Coronary artery (tissue), 2 donors: ENCODE results near the gene HMCN2.

Source experiments
- DNase-seq: peaks from one replicate; pipeline ENCODE4 v3.0.0-alpha.2; 2017; ENCODE audit warnings: low spot score
- H3K27ac ChIP-seq, 2 donors: fragments of 200-600 bp; sonication (generic); one replicate each; pipeline ENCODE4 v1.5.1; 2016 to 2019
- H3K4me3 ChIP-seq: fragments of 200-600 bp; sonication (generic); 2 replicates; pipeline ENCODE4 v1.5.1; 2016; ENCODE audit warnings: mild to moderate bottlenecking, moderate library complexity
- TF ChIP-seq, protein P1 (sequence below): fragments of 200-600 bp; sonication (generic); IDR thresholded peaks from one replicate; pipeline ENCODE4 v1.5.1; 2019; ENCODE audit warnings: antibody characterized with exemption

Gene HMCN2

DNA sequence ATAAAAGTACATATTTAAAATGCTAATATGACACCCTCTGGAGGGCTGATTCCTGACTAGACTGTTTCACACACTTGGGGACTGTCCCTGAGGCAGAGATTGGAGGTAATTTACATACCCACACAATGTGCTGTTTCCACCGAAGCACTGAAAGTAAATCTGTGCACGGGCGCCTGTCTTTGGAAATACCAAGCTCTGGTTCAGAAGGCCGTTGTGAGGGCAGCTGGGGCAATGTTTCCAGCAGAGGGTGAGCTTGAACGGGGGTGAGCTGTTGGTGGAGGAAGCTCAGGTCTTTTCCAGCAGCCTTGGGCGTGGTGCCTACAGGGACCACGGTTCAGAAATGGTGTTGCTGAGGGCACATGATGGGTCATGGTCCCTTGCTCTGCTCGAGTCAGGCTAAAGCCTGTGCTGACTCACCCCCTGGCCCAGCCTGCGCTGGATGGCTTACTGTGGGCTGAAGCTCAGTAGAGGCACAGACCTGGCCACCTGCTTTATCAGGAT, 25.8 kb upstream of the HMCN2 start:
- Histone ChIP-seq H3K27ac (no peak overlapping the region), H3K4me3 (no peak overlapping the region)
- TF ChIP-seq, protein P1, sequence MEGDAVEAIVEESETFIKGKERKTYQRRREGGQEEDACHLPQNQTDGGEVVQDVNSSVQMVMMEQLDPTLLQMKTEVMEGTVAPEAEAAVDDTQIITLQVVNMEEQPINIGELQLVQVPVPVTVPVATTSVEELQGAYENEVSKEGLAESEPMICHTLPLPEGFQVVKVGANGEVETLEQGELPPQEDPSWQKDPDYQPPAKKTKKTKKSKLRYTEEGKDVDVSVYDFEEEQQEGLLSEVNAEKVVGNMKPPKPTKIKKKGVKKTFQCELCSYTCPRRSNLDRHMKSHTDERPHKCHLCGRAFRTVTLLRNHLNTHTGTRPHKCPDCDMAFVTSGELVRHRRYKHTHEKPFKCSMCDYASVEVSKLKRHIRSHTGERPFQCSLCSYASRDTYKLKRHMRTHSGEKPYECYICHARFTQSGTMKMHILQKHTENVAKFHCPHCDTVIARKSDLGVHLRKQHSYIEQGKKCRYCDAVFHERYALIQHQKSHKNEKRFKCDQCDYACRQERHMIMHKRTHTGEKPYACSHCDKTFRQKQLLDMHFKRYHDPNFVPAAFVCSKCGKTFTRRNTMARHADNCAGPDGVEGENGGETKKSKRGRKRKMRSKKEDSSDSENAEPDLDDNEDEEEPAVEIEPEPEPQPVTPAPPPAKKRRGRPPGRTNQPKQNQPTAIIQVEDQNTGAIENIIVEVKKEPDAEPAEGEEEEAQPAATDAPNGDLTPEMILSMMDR = no peak
- no peak for DNase-seq

DNA sequence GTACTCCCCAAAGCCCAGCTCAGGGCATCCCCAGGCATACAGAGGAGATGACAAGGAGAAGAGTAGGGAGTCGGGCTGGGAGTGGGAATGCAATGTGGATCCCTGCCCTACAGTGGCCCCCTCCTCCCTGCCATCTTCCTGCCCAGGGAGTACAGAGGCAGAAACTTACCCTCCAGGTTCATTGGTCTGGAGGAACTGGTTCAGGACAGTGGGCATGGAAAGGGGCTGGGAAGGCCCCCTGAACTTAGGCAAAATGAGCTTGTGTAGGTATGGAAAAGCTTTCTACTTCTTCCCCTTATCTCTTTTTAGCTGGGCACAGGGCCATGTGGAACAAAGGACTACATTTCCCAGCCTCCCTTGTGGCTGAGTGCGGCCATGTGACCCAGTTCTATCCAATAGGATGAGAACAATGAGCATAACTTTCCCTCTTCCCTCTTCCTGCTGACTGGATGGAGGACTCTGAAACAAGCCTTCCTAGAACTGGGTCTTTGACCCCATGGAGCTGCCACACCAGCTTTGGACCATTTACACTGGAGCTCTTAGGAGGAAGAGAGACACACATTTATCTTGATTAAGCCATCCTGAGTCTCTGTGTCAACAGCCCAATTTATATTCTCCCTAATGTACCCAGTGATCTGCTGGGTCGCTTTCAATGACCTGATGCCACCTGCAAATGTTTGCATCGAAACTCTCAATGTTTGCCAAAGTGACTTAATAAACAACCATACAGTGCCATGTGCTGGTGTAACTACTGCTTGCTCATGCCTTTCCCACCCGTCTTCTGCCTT, 25.0 kb upstream of the HMCN2 start:
- TF ChIP-seq, protein P1 = no peak
- DNase-seq = no peak
- Histone ChIP-seq H3K4me3 (no peak overlapping the region), H3K27ac (no peak overlapping the region)

DNA sequence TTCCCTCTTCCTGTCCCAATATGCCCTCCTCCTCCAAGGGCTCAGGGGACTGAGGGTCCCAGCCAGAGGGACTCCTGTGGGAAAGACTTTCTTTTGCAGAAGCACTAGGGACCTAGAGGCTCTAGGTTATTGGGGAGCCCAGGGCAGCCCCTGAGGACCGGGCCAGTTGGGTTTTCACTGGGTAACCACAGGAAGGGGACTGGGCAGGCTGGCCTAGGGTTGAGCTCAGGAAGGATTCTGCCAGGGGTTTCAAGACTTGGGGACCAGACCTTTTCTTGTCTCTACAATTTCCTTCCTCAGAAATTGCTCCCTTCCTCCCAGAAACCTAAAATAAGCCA, 24.4 kb upstream of the HMCN2 start:
- Histone ChIP-seq H3K4me3 (no peak overlapping the region), H3K27ac (no peak overlapping the region)
- DNase-seq = no peak
- TF ChIP-seq, protein P1 = no peak

DNA sequence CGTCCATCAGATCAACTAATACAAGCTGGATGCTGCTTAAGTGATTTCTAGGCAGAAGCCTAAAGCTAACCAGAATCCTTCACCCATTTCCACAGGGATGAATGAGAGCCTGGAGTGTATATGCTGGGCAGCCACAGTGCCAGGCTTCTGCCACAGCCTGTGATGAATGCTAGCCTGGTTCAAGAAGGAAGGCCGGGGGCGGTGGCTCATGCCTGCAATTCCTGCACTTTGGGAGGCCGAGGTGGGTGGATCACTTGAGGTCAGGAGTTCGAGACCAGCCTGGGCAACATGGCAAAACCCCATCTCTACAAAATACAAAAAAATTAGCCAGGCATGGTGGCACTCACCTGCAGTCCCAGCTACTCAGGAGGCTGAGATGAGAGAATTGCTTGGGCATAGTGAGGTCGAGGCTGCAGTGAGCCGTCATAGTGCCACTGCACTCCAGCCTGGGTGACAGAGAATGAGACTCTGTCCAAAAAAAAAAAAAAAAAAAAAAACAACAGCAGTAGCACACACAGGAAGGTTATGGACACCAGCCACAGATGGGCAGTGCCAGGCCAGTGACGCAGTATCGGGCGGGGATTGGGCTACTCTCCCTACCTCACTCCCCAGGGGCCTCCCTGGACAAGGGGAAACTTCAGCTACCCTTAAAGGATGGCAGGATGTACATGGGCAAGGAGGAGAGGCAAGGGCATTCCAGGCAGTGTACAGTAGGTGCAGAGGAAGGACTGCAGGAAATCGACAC, 23.1 kb upstream of the HMCN2 start:
- DNase-seq = no peak
- Histone ChIP-seq H3K4me3 (peak overlapping the region; percentile 46), H3K27ac (no peak overlapping the region)
- TF ChIP-seq, protein P1 = no peak

DNA sequence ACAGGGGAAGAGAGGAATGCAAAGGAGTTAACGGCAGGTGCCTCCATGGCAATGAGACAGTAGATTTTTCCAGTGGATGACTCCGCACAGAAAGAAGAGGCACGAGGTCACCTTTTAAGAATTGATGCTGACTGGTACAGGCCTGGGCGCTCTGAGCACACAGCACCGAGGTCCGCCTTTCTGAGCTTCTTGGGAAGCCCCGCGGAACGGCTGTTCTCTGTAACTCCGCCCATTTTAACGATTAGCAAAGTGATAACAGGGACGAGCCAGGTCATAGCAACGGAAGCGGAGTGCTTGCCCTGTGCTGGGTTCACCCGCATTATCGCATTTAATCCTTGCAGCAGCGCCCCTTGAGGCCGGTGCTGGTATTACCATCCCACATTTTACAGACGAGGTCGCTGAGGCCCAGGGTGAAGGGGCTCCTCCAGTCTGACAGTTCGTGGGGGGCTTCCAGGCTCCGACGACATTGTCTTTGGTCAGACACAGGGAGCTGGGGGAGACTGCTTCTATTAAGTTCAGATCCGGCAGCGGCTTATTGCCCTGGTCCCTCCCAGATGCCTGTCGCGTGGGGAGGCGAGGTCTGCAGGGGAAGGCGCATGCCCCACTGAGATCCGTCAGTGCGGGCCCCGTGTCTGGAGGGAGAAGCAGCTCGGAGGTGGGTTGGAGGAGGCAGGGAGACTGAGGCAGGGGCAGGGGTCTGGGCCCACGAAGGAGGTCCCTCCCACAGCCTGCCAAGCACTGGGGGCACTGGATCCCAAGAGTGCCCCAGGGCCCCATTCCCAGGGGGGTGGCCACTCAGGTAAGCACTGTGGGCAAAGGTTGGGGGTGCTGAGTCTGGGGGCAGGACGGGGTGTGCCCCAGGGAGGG, 22.3 kb upstream of the HMCN2 start:
- Histone ChIP-seq H3K27ac (no peak overlapping the region), H3K4me3 (peak overlapping the region; percentile 46)
- TF ChIP-seq, protein P1 = peak; percentile 86
- no peak for DNase-seq

DNA sequence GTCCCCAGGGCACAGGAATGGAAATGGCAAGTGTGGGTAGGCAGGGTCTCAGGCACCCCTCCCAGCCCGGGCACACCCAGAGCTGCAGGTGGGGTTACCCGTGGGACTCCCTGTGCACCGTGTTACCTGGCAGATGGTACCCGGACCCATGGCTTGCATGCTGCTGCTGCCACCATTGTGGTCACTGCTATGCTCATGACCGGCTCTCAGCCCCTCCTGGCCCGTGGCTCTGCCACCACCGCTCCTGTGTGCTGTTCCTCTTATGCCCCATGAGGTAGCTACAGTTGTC, 21.7 kb upstream of the HMCN2 start:
- H3K4me3 ChIP-seq = no peak overlapping the region
- H3K27ac ChIP-seq = no peak overlapping the region
- TF ChIP-seq, protein P1 = no peak
- no peak for DNase-seq
